Panc1 (cell line): ENCODE data around the gene PDE6B. TPM values are rescaled to one million over a fixed set of nuclear protein-coding genes. Genes with fewer than 3 reads are reported as not detected.
A peak's percentile ranks its signal among the peaks of the same experiment; 100 is the strongest.

Source experiments
- ATAC-seq: fragments of 200-7000 bp; cut with Tn5 transposase; 2 replicates; pipeline ENCODE4 v1.9.1; 2020; ENCODE audit warnings: mild to moderate bottlenecking, moderate library complexity
- BruUV-seq: library from RNA; stranded (reverse); fragments of 400-500 nt; replicated peaks from 2 replicates; lab custom pipeline; 2021; lab: Mats Ljungman, UMichigan
- CTCF ChIA-PET: fragments of 300-600 bp; sonication (Branson Sonifier 250); formaldehyde crosslinking; loops from one replicate; lab custom pipeline; 2022; ENCODE audit warnings: antibody characterized with exemption; lab: Charles Lee
- POLR2A ChIA-PET: fragments of 300-600 bp; sonication (Branson Sonifier 250); formaldehyde crosslinking; loops from one replicate; lab custom pipeline; 2022; ENCODE audit warnings: antibody characterized with exemption; lab: Charles Lee
- DNase-seq: peaks from one replicate; pipeline ENCODE4 v3.0.0-alpha.2; 2010; ENCODE audit warnings: low read depth, low spot score
- H3K27ac ChIP-seq: 2 replicates; pipeline ENCODE4 v1.5.1; 2011; ENCODE audit warnings: mild to moderate bottlenecking, low read length, inconsistent platforms
- H3K27me3 ChIP-seq: fragments of 200-500 bp; sonication (Bioruptor generic); 2 replicates; pipeline ENCODE4 v1.6.0; 2014; ENCODE audit warnings: low read length, inconsistent platforms; ENCODE audit not compliant: control insufficient read depth, insufficient read depth
- H3K36me3 ChIP-seq: fragments of 200-500 bp; sonication (Bioruptor generic); 2 replicates; pipeline ENCODE4 v1.5.1; 2014; ENCODE audit warnings: inconsistent platforms, mild to moderate bottlenecking, low read length, moderate library complexity; ENCODE audit not compliant: control insufficient read depth, insufficient read depth
- H3K4me1 ChIP-seq: 2 replicates; pipeline ENCODE4 v1.5.1; 2011; ENCODE audit warnings: inconsistent platforms, mild to moderate bottlenecking, low read length, moderate library complexity; ENCODE audit not compliant: control insufficient read depth, insufficient read depth
- H3K4me3 ChIP-seq, 2 experiments: 2 replicates each; pipeline ENCODE4 v1.5.1; 2011 to 2012; ENCODE audit warnings: low read depth in 2 of 2, low read length in 2 of 2, mild to moderate bottlenecking in 2 of 2, inconsistent platforms in 1 of 2, moderate library complexity in 1 of 2
- H3K9me3 ChIP-seq: fragments of 200-500 bp; sonication (Bioruptor generic); 2 replicates; pipeline ENCODE4 v1.5.1; 2014; ENCODE audit warnings: low read depth, mild to moderate bottlenecking, inconsistent platforms, low read length, moderate library complexity; ENCODE audit not compliant: control insufficient read depth, insufficient read depth
- POLR2AphosphoS5 ChIP-seq: IDR thresholded peaks from 2 replicates; pipeline ENCODE4 v1.6.1; 2012; ENCODE audit warnings: mild to moderate bottlenecking, low read depth, low read length, moderate library complexity
- SIN3A ChIP-seq: IDR thresholded peaks from 2 replicates; pipeline ENCODE4 v1.6.1; 2012; ENCODE audit warnings: low read depth, mild to moderate bottlenecking, low read length, moderate library complexity, borderline replicate concordance; ENCODE audit not compliant: insufficient read depth
- TCF7L2 ChIP-seq: IDR thresholded peaks from 2 replicates; pipeline ENCODE4 v1.6.1; 2011; ENCODE audit warnings: mild to moderate bottlenecking, low read depth, low read length, inconsistent platforms
- in situ Hi-C: cut with HindIII; loops from 2 replicates; pipeline ENCODE4 v1.10.0; 2016; ENCODE audit warnings: low sequenced_read_pairs, low pct_unique_long_range_greater_than_20kb
- intact Hi-C: fragments of 100-400 bp; cut with micrococcal nuclease; formaldehyde crosslinking; loops from one replicate; pipeline ENCODE4 v1.10.0; 2022; ENCODE audit not compliant: unreplicated experiment
- total RNA-seq: library from RNA; stranded (reverse); gene quantifications from one replicate; pipeline ENCODE4 v1.2.1, GENCODE V29; 2021; ENCODE audit not compliant: unreplicated experiment
- TF ChIP-seq, protein P1 (sequence below): fragments of 450-650 bp; IDR thresholded peaks from 2 replicates; pipeline ENCODE4 v1.5.1; 2017; ENCODE audit warnings: mild to moderate bottlenecking
- TF ChIP-seq, protein P2 (sequence below), 2 experiments: IDR thresholded peaks; 2 replicates each; pipeline ENCODE4 v1.6.1; 2011 to 2012; ENCODE audit warnings: low read depth in 2 of 2, control low read depth in 1 of 2, low read length in 1 of 2, mild to moderate bottlenecking in 1 of 2, moderate library complexity in 1 of 2; ENCODE audit not compliant: insufficient read depth in 1 of 2

Gene PDE6B
- total RNA-seq, 1 experiment from 2014 or later = 6.5 TPM

DNA sequence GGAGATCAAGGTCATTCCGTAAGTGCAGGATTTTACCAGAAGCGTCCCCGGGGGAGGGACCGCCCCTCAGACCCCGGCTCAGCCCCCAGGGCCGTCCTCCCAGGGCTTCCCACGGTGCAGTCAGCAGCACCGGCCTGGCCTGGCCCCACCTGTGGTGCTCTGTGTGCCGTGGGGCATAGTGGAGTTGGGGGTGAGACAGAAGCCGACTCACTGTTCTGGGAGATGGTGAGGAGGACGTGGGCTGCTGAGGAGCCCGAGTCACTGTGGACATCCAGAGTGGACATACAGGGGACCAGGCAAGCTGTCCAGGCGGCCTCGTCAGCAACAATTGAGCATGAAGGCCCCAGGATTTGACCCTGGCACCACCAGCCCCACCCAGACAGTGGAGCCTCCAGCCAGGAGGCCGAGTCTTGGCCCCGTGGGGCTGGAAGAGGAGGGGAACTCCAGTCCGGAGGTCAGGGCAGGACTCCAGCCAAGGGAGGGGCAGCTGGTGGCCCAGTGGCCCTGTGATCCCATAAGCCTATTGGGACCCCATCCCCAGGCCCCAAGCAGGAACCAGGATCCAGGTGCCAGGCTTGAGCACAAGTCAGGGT is 29.6 kb downstream of the PDE6B start:
- TF ChIP-seq TCF7L2 (no peak), POLR2AphosphoS5 (no peak), SIN3A (no peak)
- TF ChIP-seq, protein P1, sequence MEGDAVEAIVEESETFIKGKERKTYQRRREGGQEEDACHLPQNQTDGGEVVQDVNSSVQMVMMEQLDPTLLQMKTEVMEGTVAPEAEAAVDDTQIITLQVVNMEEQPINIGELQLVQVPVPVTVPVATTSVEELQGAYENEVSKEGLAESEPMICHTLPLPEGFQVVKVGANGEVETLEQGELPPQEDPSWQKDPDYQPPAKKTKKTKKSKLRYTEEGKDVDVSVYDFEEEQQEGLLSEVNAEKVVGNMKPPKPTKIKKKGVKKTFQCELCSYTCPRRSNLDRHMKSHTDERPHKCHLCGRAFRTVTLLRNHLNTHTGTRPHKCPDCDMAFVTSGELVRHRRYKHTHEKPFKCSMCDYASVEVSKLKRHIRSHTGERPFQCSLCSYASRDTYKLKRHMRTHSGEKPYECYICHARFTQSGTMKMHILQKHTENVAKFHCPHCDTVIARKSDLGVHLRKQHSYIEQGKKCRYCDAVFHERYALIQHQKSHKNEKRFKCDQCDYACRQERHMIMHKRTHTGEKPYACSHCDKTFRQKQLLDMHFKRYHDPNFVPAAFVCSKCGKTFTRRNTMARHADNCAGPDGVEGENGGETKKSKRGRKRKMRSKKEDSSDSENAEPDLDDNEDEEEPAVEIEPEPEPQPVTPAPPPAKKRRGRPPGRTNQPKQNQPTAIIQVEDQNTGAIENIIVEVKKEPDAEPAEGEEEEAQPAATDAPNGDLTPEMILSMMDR = no peak
- TF ChIP-seq, protein P2, sequence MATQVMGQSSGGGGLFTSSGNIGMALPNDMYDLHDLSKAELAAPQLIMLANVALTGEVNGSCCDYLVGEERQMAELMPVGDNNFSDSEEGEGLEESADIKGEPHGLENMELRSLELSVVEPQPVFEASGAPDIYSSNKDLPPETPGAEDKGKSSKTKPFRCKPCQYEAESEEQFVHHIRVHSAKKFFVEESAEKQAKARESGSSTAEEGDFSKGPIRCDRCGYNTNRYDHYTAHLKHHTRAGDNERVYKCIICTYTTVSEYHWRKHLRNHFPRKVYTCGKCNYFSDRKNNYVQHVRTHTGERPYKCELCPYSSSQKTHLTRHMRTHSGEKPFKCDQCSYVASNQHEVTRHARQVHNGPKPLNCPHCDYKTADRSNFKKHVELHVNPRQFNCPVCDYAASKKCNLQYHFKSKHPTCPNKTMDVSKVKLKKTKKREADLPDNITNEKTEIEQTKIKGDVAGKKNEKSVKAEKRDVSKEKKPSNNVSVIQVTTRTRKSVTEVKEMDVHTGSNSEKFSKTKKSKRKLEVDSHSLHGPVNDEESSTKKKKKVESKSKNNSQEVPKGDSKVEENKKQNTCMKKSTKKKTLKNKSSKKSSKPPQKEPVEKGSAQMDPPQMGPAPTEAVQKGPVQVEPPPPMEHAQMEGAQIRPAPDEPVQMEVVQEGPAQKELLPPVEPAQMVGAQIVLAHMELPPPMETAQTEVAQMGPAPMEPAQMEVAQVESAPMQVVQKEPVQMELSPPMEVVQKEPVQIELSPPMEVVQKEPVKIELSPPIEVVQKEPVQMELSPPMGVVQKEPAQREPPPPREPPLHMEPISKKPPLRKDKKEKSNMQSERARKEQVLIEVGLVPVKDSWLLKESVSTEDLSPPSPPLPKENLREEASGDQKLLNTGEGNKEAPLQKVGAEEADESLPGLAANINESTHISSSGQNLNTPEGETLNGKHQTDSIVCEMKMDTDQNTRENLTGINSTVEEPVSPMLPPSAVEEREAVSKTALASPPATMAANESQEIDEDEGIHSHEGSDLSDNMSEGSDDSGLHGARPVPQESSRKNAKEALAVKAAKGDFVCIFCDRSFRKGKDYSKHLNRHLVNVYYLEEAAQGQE (IDR thresholded peaks at IDR 0.05; ENCODE audit: insufficient read depth in 1 of 2, low read depth in 2 of 2, low read length in 1 of 2) = no peak
- POLR2A ChIA-PET = no interaction called here
- no peaks in the 10 kb centered on the region for H3K4me1 ChIP-seq
- BruUV-seq = no TSS peak
- no peaks in the 10 kb centered on the region for H3K9me3 ChIP-seq
- intact Hi-C loops (no loop called here), in situ Hi-C loops (no loop called here)
- no peaks in the 10 kb centered on the region for H3K27me3 ChIP-seq
- H3K36me3 ChIP-seq = no peaks in the 10 kb centered on the region
- ATAC-seq = no peak
- no peak for DNase-seq
- H3K27ac ChIP-seq = no peak overlapping the region
- CTCF ChIA-PET = no interaction called here
- no peak overlapping the region for H3K4me3 ChIP-seq

- DNase-seq (no peak), ATAC-seq (0 out of 2 replicates have a peak, but pooled peaks have one; percentile 26)
- CTCF ChIA-PET = no interaction called here
- no TSS peak for BruUV-seq
- POLR2A ChIA-PET = no interaction called here
- Histone ChIP-seq H3K9me3 (no peaks in the 10 kb centered on the region), H3K4me3 (no peak overlapping the region), H3K27me3 (no peaks in the 10 kb centered on the region), H3K36me3 (no peaks in the 10 kb centered on the region), H3K27ac (no peak overlapping the region), H3K4me1 (no peaks in the 10 kb centered on the region)
- in situ Hi-C loops = no loop called here
- intact Hi-C loops = no loop called here
- no peak for TF ChIP-seq SIN3A
- TF ChIP-seq, protein P2 (IDR thresholded peaks at IDR 0.05; ENCODE audit: insufficient read depth in 1 of 2, low read depth in 2 of 2, low read length in 1 of 2) = no peak
- no peak for TF ChIP-seq POLR2AphosphoS5
- TF ChIP-seq TCF7L2 = no peak
- TF ChIP-seq, protein P1 = no peak
Observed at GRCh38 chr4:655464-656151, 30.2 kb downstream of the PDE6B start.
